ENCODE data around the gene ACSS1. TPM values are rescaled to one million over a fixed set of nuclear protein-coding genes. Genes with fewer than 3 reads are reported as not detected.

ACSS1 gene
- total RNA-seq, 1 donor from 2014 or later: not detected

GRCh38 chr20:24962510-24962909 is 95.4 kb downstream of the ACSS1 start:
- Histone ChIP-seq H2AFZ (replicated peaks) (no peak overlapping the region), H3K9ac (no peak overlapping the region), H3K4me3 (no peak overlapping the region), H3K9me3 (ENCODE audit: low read depth) (no peaks in the 10 kb centered on the region), H3K4me1 (no peaks in the 10 kb centered on the region), H3K36me3 (no peaks in the 10 kb centered on the region), H3F3A (ENCODE audit: low read depth) (no peaks in the 10 kb centered on the region), H3K27ac (no peak overlapping the region), H4K20me1 (ENCODE audit: low read depth) (no peaks in the 10 kb centered on the region), H3K27me3 (no peaks in the 10 kb centered on the region), H3K4me2 (no peak overlapping the region), H3K79me2 (ENCODE audit: low read depth) (no peaks in the 10 kb centered on the region)
- no peak overlapping the region for H3K27ac Mint-ChIP-seq
- no peaks in the 10 kb centered on the region for H3K9me3 Mint-ChIP-seq
- DNase-seq (ENCODE audit: low spot score): no peak
- TF ChIP-seq EZH2 (IDR thresholded peaks at IDR 0.05): no peak
- no peak for TF ChIP-seq CTCF (IDR thresholded peaks at IDR 0.05)
- TF ChIP-seq EZH2phosphoT487 (IDR thresholded peaks at IDR 0.05): no peak
- H3K4me3 Mint-ChIP-seq: no peak overlapping the region
- H3K36me3 Mint-ChIP-seq: peaks cover 20% of the 10 kb centered on the region
- no peaks in the 10 kb centered on the region for H3K4me1 Mint-ChIP-seq
- peaks cover 2% of the 10 kb centered on the region for H3K27me3 Mint-ChIP-seq (ENCODE audit: insufficient read depth, low read depth)

GRCh38 chr20:24962182-24962492 is 95.8 kb downstream of the ACSS1 start:
- peaks cover 17% of the 10 kb centered on the region for H3K36me3 Mint-ChIP-seq
- DNase-seq (ENCODE audit: low spot score): no peak
- Histone ChIP-seq H3K4me3 (no peak overlapping the region), H3K9ac (no peak overlapping the region), H3K9me3 (ENCODE audit: low read depth) (no peaks in the 10 kb centered on the region), H3K79me2 (ENCODE audit: low read depth) (no peaks in the 10 kb centered on the region), H2AFZ (replicated peaks) (no peak overlapping the region), H3F3A (ENCODE audit: low read depth) (no peaks in the 10 kb centered on the region), H3K4me1 (no peaks in the 10 kb centered on the region), H4K20me1 (ENCODE audit: low read depth) (no peaks in the 10 kb centered on the region), H3K36me3 (no peaks in the 10 kb centered on the region), H3K27me3 (no peaks in the 10 kb centered on the region), H3K4me2 (no peak overlapping the region), H3K27ac (no peak overlapping the region)
- no peak overlapping the region for H3K4me3 Mint-ChIP-seq
- no peak for TF ChIP-seq EZH2phosphoT487 (IDR thresholded peaks at IDR 0.05)
- TF ChIP-seq CTCF (IDR thresholded peaks at IDR 0.05): no peak
- no peak for TF ChIP-seq EZH2 (IDR thresholded peaks at IDR 0.05)
- H3K9me3 Mint-ChIP-seq: no peaks in the 10 kb centered on the region
- peaks cover 2% of the 10 kb centered on the region for H3K27me3 Mint-ChIP-seq (ENCODE audit: insufficient read depth, low read depth)
- H3K4me1 Mint-ChIP-seq: no peaks in the 10 kb centered on the region
- H3K27ac Mint-ChIP-seq: no peak overlapping the region

- Histone ChIP-seq H3K4me3 (no peak overlapping the region), H3K79me2 (ENCODE audit: low read depth) (no peaks in the 10 kb centered on the region), H4K20me1 (ENCODE audit: low read depth) (no peaks in the 10 kb centered on the region), H3K9ac (no peak overlapping the region), H3K27me3 (no peaks in the 10 kb centered on the region), H2AFZ (replicated peaks) (no peak overlapping the region), H3K36me3 (no peaks in the 10 kb centered on the region), H3K4me2 (no peak overlapping the region), H3F3A (ENCODE audit: low read depth) (no peaks in the 10 kb centered on the region), H3K9me3 (ENCODE audit: low read depth) (no peaks in the 10 kb centered on the region), H3K4me1 (no peaks in the 10 kb centered on the region), H3K27ac (no peak overlapping the region)
- H3K27ac Mint-ChIP-seq: no peak overlapping the region
- TF ChIP-seq EZH2 (IDR thresholded peaks at IDR 0.05): no peak
- no peak for TF ChIP-seq EZH2phosphoT487 (IDR thresholded peaks at IDR 0.05)
- TF ChIP-seq CTCF (IDR thresholded peaks at IDR 0.05): no peak
- no peak overlapping the region for H3K4me3 Mint-ChIP-seq
- H3K4me1 Mint-ChIP-seq: no peaks in the 10 kb centered on the region
- peaks cover 2% of the 10 kb centered on the region for H3K27me3 Mint-ChIP-seq (ENCODE audit: insufficient read depth, low read depth)
- no peak for DNase-seq (ENCODE audit: low spot score)
- no peaks in the 10 kb centered on the region for H3K9me3 Mint-ChIP-seq
- H3K36me3 Mint-ChIP-seq: peaks cover 17% of the 10 kb centered on the region
These were observed 96.4 kb downstream of the ACSS1 start for GRCh38 chr20:24961384-24962181.

All from neural progenitor cell (in vitro differentiated cells).